Adrenal gland (tissue), 5 donors: ENCODE measurements around the gene NLGN3.

Source experiments
- CTCF ChIP-seq, 6 experiments: fragments of 450-650 bp in 4 of 6; fragments of 200-600 bp in 2 of 6; sonication (generic) in 1 of 6; IDR thresholded peaks; 1 replicate in 5 of 6; 2 replicates in 1 of 6; pipeline versions ENCODE4 v1.5.1 to v1.8.0; 2016 to 2021; ENCODE audit warnings: antibody characterized with exemption in 6 of 6, mild to moderate bottlenecking in 2 of 6, moderate library complexity in 1 of 6
- POLR2A ChIP-seq, 2 donors: fragments of 450-650 bp; IDR thresholded peaks; one replicate each; pipeline ENCODE4 v1.6.1; 2017; ENCODE audit warnings: antibody characterized with exemption in 2 of 2, mild to moderate bottlenecking in 2 of 2, moderate library complexity in 1 of 2
- donor health status: DM: no; HTN: no; CAD: no.

- TF ChIP-seq CTCF (IDR thresholded peaks at IDR 0.05) (no peak), POLR2A (IDR thresholded peaks at IDR 0.05) (no peak)
These were observed 40.3 kb downstream of the NLGN3 start for GRCh38 chrX:71184803-71185495.
